Measurements from ENCODE around the gene SOBP. TPM values are rescaled to one million over a fixed set of nuclear protein-coding genes. Genes with fewer than 3 reads are reported as not detected.

The SOBP gene
- total and polyA plus RNA-seq, 2 donors (not counting 1 experiment from before 2014, with no cell fraction given), result 0.82 to 1.5 TPM

DNA sequence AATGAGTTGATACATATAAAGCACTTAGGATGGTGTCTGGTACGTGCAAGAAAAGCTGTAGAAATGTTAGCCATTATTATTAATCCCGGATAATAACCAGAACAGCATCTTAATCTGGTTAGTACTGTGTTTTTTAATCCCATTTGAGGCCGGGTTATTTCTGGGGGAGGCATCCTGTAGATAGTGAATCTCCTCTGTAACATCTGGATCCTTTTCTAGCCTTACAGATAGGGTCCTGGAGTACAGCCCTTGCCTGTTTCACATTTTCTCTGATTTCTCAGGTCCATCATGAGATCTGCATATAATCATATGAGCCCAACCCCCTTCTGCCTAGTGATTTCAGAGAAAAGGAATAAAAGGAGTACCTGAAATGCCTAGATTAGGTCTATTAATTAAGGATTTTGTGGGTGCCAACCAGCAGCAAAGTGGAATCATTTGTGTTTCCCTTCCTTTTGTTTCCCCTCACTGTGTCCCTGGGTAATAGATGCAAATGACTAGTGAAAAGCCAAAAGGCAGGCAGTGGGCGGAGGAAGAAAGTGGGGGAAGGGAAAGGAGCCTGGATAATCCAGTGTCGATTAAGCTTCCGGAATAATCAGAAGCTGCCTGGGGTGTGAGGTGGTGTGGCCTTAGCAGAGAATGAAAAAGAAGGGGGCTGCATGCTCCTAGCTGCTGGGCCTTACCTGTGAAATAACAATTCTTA is 88.9 kb downstream of the SOBP start:
- Histone ChIP-seq H3K79me2 (ENCODE audit: control insufficient read depth, insufficient read depth, low read length) (no peaks in the 10 kb centered on the region), H3K4me3 (ENCODE audit: control extremely low read depth in 1 of 5, extremely low read depth in 1 of 5, insufficient read depth in 1 of 5, low read depth in 2 of 5, low read length in 4 of 5) (no peak overlapping the region), H2AFZ (ENCODE audit: insufficient read depth, low read depth, low read length, poor library complexity, severe bottlenecking) (no peak overlapping the region), H3K27me3 (replicated peaks in 1 of 4; ENCODE audit: control extremely low read depth in 1 of 4, control insufficient read depth in 3 of 4, insufficient read depth in 4 of 4, low read length in 3 of 4) (peaks cover 0 to 5% (median under 1%) of the 10 kb centered on the region in 4 experiments), H3K36me3 (replicated peaks in 1 of 2; ENCODE audit: control extremely low read depth in 1 of 2, control insufficient read depth in 1 of 2, extremely low read depth in 1 of 2, insufficient read depth in 2 of 2, low read length in 1 of 2) (no peaks in the 10 kb centered on the region), H3K27ac (ENCODE audit: low read length in 2 of 2) (no peak overlapping the region), H3K4me1 (ENCODE audit: control insufficient read depth in 2 of 2, insufficient read depth in 2 of 2, low read length in 2 of 2) (no peaks in the 10 kb centered on the region), H4K20me1 (ENCODE audit: control insufficient read depth, insufficient read depth, low read length, poor library complexity, severe bottlenecking) (no peaks in the 10 kb centered on the region), H3K4me2 (replicated peaks; ENCODE audit: low read depth, low read length, poor library complexity, severe bottlenecking) (no peak overlapping the region), H3K9ac (ENCODE audit: low read length) (no peak overlapping the region), H3K9me3 (ENCODE audit: control extremely low read depth in 1 of 3, control insufficient read depth in 2 of 3, insufficient read depth in 1 of 3, low read length in 2 of 3) (no peaks in the 10 kb centered on the region)
- no peak for ATAC-seq (ENCODE audit: low read depth)
- H3K4me1 Mint-ChIP-seq, result no peaks in the 10 kb centered on the region
- H3K4me3 Mint-ChIP-seq, result no peak overlapping the region
- intact Hi-C loops (cut with micrococcal nuclease), result no loop called here
- H3K9me3 Mint-ChIP-seq (ENCODE audit: insufficient read depth), result no peaks in the 10 kb centered on the region
- POLR2A ChIA-PET, result no interaction called here
- TF ChIP-seq EZH2 (IDR thresholded peaks at IDR 0.05; ENCODE audit: borderline replicate concordance, insufficient read depth, low read depth, low read length, poor library complexity, severe bottlenecking), result no peak
- TF ChIP-seq, protein P1, sequence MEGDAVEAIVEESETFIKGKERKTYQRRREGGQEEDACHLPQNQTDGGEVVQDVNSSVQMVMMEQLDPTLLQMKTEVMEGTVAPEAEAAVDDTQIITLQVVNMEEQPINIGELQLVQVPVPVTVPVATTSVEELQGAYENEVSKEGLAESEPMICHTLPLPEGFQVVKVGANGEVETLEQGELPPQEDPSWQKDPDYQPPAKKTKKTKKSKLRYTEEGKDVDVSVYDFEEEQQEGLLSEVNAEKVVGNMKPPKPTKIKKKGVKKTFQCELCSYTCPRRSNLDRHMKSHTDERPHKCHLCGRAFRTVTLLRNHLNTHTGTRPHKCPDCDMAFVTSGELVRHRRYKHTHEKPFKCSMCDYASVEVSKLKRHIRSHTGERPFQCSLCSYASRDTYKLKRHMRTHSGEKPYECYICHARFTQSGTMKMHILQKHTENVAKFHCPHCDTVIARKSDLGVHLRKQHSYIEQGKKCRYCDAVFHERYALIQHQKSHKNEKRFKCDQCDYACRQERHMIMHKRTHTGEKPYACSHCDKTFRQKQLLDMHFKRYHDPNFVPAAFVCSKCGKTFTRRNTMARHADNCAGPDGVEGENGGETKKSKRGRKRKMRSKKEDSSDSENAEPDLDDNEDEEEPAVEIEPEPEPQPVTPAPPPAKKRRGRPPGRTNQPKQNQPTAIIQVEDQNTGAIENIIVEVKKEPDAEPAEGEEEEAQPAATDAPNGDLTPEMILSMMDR (IDR thresholded peaks at IDR 0.05), result no peak
- no peak overlapping the region for H3K27ac Mint-ChIP-seq
- CTCF ChIA-PET, result no interaction called here
- DNase-seq, result no peak
- H3K27me3 Mint-ChIP-seq, result peaks cover 4% of the 10 kb centered on the region
- 83% methylated on average over 3 of the region's 6 CpGs for WGBS (ENCODE audit: insufficient coverage)

DNA sequence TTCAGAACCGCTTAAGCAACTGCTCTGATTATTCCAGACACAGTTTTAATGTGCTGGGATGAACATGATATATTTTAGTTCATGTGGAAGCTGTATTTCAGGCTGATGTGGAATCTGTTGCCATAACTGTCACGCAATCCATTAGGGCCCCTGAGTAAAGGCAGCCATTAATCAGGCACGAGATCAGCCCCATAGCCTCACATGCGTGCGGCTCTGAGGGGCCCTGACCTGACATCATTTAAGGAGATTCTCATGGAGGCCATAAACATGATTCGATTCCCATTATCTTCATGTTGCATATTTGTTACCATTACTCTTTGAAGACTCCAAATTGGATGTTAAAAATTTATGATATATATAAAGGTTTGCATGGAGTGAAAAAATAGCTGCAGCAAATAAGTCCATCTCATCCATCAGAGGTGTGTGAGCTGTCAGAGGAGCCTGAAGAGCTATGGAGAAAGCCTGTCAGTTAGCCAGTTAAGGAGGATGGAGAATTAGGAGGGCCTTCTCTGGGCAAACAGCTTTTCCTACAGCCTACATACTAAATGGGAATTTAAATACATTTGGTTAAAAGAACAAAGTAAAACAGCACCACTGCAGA is 89.6 kb downstream of the SOBP start:
- no peak overlapping the region for H3K27ac Mint-ChIP-seq
- intact Hi-C loops (cut with micrococcal nuclease), result no loop called here
- CTCF ChIA-PET, result no interaction called here

More for the DNA sequence above, 89.6 kb downstream of the SOBP start:
- H3K4me2 ChIP-seq (replicated peaks; ENCODE audit: low read depth, low read length, poor library complexity, severe bottlenecking), result no peak overlapping the region
- H3K27me3 Mint-ChIP-seq, result peaks cover 4% of the 10 kb centered on the region
- H2AFZ ChIP-seq (ENCODE audit: insufficient read depth, low read depth, low read length, poor library complexity, severe bottlenecking), result no peak overlapping the region
- H3K4me3 Mint-ChIP-seq, result no peak overlapping the region
- peaks cover 0 to 5% (median under 1%) of the 10 kb centered on the region in 4 experiments for H3K27me3 ChIP-seq (replicated peaks in 1 of 4; ENCODE audit: control extremely low read depth in 1 of 4, control insufficient read depth in 3 of 4, insufficient read depth in 4 of 4, low read length in 3 of 4)
- TF ChIP-seq EZH2 (IDR thresholded peaks at IDR 0.05; ENCODE audit: borderline replicate concordance, insufficient read depth, low read depth, low read length, poor library complexity, severe bottlenecking), result no peak
- TF ChIP-seq, protein P1 (IDR thresholded peaks at IDR 0.05), result no peak
- ATAC-seq (ENCODE audit: low read depth) (no peak), DNase-seq (no peak)
- H4K20me1 ChIP-seq (ENCODE audit: control insufficient read depth, insufficient read depth, low read length, poor library complexity, severe bottlenecking), result no peaks in the 10 kb centered on the region
- H3K9ac ChIP-seq (ENCODE audit: low read length), result no peak overlapping the region
- H3K4me1 Mint-ChIP-seq, result no peaks in the 10 kb centered on the region
- no peaks in the 10 kb centered on the region for H3K79me2 ChIP-seq (ENCODE audit: control insufficient read depth, insufficient read depth, low read length)
- no peaks in the 10 kb centered on the region for H3K36me3 ChIP-seq (replicated peaks in 1 of 2; ENCODE audit: control extremely low read depth in 1 of 2, control insufficient read depth in 1 of 2, extremely low read depth in 1 of 2, insufficient read depth in 2 of 2, low read length in 1 of 2)
- WGBS (ENCODE audit: insufficient coverage), result 96% methylated on average over 4 of the region's 6 CpGs
- no peaks in the 10 kb centered on the region for H3K9me3 ChIP-seq (ENCODE audit: control extremely low read depth in 1 of 3, control insufficient read depth in 2 of 3, insufficient read depth in 1 of 3, low read length in 2 of 3)
- no peaks in the 10 kb centered on the region for H3K4me1 ChIP-seq (ENCODE audit: control insufficient read depth in 2 of 2, insufficient read depth in 2 of 2, low read length in 2 of 2)
- no peak overlapping the region for H3K4me3 ChIP-seq (ENCODE audit: control extremely low read depth in 1 of 5, extremely low read depth in 1 of 5, insufficient read depth in 1 of 5, low read depth in 2 of 5, low read length in 4 of 5)
- H3K9me3 Mint-ChIP-seq (ENCODE audit: insufficient read depth), result no peaks in the 10 kb centered on the region
- no peak overlapping the region for H3K27ac ChIP-seq (ENCODE audit: low read length in 2 of 2)
- POLR2A ChIA-PET, result no interaction called here
